GM19351 (cell line): Measurements from ENCODE around the gene CSF2RB.

ENCODE experiments used
- ATAC-seq: cut with Tn5 transposase; IDR thresholded peaks from one replicate; pipeline ENCODE4 v1.9.1; 2021; ENCODE audit warnings: mild to moderate bottlenecking, moderate library complexity; ENCODE audit not compliant: unreplicated experiment

Gene CSF2RB

DNA sequence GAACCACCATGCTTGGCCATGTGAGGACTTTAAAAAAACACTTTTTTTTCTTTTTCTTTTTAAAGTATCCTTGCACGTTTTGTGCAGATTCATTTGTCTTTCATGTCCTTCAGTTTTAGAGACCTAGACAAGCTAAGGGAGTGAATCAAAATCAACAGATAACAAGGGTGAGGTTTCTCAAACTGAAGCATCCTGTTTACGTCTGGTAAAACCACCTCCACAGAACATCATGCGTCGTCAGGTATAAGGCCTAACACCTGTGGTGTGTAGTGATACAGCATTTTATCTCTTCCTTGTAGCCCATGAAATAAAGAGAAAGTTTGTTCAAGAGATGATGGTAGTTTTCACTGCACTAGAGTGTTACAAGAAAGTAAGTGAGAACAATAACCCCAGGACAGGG lies 26.3 kb upstream of the CSF2RB start:
- no peak for ATAC-seq

DNA sequence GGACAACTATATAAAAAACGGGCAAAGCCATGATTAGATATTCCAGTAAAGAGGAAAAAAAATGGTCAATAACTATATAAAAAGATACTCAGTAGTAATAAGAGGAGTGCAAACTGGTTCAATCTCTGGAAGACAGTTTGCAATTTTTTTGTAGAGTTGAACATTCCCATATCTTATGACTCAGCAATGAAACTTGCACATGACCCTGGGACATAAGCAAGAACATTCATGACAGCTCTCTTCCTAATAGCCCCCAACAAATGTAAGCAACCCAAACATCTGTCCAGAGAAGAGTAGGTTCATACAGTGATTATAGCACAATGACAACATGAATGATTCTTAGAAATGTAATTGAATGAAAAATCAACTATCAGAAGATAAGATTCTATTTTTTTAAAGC lies 21.8 kb upstream of the CSF2RB start:
- ATAC-seq = no peak

DNA sequence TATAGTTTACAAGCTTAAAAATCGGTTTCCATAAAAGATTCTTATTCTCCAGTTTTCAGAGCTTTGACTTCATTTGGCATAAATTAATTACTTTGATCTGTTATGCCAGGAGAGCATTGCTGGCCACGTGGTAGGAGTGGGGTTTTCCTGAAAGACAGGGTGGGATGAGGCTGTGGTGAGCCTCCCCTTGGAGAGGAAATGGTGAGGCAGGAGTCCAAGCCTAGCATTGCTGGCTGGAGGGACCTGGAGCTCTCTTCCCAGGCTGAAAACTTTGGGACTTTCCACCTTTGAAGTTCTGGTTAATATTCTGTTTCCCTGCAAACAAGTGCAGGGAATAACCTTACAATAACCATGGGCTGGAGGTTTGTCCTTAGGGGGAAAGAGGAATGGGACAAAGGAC lies 21.1 kb upstream of the CSF2RB start:
- ATAC-seq = no peak

DNA sequence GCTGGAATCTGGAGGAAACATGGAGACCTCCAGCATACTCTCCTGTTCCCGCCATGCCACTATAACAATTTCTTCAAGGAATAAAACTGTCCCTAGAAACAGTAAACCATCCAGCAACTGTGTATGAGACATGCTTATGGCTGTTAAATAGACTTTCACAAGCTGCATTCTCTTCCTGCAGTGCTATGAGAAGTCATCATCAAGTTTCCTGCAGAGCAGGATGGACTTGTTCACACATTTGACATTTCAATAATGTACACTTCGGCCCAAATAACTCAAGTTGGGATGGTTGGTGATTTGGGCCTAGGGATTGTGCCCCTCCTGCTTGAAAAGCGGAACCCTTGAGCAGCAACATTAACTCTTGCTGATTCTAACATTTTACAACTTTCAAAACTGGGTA lies 20.2 kb upstream of the CSF2RB start:
- ATAC-seq = no peak

DNA sequence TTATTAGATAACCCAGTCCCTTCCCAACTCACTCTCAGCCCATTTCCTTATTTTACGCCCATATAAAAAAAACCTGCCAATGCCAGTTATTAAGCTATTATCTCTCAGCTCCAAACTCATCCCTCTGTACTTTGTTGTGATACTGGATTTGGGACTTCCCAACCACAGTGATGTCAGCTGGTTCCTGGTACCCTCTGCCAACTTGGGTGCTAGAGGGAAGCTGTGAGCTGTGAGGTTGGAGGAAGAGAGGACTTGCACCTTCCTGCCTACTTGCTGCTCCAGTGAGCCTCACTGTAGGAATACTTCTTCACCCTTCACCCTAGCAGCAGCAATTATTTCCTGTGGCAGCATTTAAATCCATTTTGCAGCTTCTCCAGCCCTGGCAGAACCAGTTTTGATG lies 19.2 kb upstream of the CSF2RB start:
- ATAC-seq = no peak

DNA sequence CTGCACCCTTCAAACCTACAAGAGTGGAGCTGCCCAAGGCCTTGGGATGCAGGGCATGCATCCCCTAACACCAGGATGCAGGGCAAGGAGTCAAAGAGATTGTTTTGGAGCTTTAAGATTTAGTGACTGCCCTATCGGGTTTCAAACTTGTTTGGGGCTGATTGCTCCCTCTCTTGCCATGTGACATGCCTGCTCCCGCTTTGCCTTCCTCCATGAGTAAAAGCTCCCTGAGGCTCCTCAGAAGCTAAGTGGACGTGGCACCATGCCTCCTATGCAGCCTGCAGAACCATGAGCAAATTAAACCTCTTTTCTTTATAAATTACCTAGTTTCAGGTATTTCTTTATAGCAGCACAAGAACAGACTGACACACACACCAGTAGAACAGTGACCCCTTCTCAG lies 15.8 kb upstream of the CSF2RB start:
- ATAC-seq = no peak

DNA sequence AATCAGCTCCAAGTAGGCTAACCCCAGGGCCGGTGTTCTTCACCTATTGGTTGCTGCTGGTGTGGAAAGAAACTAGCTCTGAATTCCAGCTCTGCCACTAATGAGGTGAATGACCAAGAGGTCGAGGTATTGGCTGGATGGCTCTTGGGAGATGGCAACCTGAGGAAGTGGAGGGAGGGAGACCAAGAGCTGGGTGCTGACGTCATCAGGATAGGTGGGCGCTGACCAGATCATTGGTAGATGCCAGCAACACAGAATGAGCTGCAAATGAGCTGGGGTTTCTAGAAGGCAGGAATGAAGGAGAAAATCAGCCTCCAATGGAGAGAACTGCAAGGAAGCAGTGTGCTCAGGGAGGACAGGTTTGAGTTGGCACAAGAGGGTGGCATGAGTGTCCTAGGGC lies 14.7 kb upstream of the CSF2RB start:
- ATAC-seq = no peak

DNA sequence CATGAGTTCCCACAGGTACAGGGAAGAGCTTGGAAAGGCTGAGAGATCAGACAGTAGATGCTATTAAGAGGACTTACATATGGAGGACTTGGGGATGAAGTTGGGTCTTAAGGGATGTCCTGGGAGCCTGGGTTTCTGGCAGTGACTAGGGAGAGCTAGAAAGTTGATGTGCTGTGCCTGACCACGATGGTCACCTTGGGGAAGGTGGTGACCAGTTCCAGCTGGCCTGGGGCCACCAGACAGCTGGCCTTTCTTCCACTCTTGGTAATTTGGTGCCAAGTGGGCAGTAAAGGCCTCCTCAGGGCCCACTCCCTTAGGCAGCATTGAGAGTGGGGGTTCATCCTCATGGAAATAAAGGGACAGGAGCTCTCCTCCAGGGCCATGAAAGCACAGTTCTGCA lies 13.9 kb upstream of the CSF2RB start:
- no peak for ATAC-seq

DNA sequence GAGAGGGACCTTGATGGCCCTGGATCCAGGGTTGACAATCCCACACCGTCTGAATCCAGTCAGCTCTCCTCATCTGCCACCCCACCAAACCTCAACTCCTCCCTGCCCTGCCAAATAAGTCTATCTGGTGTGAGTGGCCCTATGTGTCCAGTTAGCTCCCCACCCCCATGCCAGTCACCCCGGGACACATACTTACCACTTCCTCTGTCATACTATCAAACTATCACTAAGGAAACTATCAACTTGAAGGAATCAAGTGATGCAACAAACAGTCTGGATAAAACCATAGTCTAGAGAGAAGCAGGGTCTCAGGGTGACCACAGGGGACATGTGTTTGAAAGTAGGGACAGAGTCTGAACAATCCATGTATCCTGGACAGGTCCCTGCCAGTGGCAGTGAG lies 13.2 kb upstream of the CSF2RB start:
- no peak for ATAC-seq

DNA sequence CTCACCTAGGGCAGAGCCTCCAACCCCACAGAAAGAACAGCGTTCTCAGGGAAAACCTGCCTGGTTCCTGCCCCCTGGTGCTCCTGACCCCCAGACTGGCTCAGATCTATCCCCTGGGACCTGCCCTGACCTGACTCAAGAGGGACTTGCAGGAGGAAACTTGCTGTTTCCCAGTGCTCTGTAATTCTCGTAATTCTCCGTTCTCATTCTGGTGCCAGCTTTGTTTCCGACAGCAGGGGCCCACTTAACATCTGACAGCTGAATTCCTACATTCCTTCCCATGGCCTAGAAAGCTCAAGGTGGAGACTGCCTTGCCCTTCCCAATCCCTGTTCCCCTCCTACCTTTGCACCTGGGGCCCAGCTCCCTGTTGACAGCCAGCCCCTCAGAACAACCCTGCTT lies 12.5 kb upstream of the CSF2RB start:
- no peak for ATAC-seq

DNA sequence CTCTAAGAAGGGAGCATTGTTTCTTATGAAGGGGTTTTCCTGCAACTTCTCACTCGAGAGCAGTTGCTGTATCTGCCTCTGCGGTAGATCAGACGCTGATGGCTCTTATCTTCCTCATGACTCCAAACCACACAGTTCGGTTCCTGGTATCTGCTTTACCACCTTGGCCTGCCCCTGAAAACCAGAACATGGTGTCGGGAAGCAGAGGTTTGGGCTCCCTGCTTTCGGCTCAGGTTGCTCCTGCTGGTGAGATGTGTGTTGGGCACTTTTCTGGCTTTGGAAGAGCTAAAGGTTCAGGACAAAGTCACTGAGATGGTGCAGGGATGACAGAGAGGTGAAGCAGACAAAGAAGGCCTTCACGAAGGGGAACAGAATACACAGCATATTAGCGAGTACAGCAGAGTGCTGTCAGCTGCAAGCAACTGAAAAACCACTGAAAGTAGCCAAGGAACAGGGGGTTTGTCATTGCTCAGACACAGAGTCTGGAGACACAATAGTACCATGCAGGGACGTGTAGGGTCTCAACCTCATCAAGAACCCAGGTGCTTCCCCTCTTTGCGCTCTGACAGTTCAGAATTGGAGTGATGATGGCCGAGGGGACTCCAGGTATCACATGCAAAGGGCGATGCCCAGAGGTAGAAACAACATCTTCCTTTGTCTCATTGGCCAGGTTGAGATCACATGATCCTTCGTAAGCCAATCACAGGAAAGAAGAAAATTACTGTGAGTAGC lies 11.9 kb upstream of the CSF2RB start:
- ATAC-seq = peak; percentile 49

DNA sequence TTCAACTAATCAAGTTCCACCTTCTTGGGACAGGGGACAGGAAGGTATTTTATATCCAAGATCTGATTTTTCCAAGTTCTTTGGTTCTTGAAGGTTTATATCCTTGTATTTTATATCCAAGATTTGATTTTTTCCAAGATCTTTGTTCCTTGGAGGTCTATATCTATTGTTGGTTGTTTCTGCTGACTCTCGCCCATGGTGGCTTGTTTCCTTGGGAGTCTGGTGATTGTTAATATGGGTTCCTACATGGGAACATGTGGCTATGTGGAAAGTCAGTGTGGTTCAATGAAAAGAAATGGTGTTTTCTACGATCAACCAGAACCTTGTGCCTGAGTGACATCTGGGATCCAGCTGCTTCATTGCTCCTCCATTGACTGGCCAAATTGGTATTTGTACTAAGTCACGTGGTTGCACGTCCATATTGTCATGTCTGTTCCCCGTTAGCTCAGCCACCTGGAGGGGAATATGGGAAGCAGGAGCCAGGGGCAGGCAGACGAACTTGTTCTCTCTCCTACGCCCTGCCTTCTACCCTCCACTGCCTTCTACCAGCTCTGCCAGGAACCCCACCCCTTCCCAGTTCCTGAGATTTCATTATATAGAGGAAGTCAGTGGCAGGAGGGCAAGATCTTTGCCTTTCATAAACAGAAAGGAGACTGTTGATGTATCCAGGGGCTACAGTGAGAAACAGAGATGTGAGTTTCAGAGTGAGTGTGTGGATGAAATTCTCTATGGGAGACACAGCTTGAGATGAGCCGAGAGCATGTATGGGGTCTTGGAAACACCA lies 11.1 kb upstream of the CSF2RB start:
- no peak for ATAC-seq

DNA sequence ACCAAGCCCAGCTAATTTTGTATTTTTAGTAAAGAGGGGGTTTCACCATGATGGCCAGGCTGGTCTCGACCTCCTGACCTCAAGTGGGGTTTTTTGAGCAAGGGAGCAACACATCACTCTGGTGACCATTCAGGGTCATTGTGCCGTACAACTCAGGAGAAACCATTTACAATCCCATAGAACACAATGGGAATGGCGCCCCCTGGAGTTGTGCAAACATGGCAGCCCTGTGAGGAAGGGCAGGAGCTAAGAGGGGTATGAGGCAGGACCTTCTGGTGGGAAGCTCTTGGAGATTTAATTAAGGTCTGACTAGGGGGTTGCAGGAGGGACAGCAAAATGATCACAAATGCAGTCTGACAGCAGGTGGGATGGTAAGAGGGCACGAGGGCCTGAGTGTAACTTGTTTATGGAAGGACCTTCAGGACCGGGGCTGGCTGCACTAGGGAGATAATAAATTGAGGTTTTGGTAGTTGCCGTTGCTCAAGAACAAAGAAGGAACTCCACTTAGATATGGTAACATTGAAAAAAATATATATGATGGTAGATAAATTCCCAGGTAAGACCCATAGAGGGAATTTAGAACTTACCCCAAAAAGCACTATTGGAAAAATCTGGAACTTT lies 9.1 kb upstream of the CSF2RB start:
- no peak for ATAC-seq

DNA sequence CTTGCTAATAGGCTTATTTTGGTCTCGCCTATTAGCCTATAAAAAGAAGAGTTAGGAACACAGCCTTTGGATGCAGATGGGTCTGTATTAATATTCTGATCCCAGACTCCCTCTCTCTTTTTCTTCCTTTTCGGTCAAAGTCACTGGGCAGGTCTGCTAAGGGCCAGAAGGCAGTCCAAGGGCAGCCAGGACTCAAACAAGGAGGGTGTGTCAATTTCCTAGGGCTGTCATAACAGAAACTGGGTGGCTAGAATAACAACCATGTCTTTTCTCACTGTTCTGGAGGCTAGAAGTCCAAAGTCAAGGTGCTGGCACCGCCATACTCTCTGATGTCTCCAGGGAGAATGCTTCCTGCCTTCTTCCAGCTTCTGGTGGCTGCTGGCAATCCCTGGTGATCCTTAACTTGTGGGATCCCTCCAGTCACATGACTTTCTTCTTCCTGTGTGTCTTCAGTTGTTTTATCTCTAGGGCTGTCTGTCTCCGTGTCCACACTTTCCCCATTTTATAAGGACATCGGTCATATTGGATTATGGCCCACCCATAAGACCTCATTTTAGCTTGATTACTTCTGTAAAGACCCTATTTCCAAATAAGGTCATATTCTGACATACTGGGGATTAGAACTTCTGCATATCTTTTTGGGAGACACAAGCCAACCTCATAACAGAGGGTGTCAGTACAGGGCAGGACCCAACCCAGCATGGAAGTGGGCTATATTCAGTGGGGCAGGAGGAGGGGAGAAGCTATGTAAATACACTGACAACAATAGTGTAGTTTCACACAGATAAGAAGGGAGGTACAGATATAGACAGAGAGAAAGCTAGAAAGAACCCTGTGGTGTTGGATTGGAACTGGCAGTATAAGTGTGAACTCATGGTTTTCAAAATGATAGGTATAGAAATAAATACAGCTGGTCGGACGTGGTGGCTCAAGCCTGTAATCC lies 5.9 kb upstream of the CSF2RB start:
- no peak for ATAC-seq

DNA sequence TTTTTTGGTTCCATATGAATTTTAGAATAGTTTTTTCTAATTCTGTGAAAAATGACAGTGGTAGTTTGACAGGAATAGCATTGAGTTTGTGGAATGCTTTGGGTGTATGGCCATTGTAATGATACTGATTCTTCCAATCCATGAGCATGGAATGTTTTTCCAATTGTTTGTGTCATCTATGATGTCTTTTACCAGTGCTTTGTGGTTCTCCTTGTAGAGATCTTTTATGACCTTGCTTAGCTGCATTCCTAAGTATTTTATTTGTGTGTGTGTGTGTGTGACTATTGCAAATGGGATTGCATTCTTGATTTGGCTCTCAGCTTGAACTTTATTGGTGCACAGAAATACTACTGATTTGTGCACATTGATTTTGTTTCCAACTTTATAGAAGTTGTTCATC lies 3.0 kb upstream of the CSF2RB start:
- no peak for ATAC-seq

DNA sequence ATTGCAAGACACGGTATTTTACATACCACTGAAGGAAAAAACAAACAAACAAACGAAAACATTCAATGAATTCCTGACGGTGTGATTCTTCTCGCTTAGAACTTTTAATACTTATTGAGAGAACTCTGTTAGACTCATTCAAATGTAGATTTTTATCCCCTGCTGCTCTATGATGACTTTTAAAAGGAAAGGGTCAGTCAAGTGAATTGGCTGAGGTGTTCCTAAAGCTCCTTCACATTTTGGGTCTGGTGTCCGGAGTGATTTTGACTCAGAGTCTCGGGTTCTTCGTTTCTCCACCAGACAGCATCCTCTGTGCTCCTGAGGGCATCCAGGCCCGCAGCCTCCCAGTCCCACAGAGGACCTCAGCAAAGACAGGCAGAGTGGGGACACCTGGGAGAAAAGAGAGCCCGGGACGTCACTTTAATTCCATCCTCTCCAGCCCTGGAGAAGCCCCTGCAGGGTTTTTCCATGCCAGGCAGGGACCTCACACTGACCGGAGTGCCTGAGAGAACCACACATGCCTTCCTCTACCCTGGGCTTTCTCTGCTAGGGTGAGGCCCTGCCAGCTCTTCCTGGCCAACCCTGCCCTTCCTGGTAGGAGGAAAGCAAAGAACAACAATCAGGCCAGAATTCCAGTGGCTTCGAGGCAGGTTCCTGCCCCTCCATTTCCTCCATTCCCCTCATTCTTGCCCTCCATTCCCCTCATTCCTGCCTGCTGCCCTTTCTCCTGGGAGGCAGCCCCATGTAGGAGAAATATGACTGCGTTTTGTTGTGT lies 1.4 kb upstream of the CSF2RB start:
- no peak for ATAC-seq

DNA sequence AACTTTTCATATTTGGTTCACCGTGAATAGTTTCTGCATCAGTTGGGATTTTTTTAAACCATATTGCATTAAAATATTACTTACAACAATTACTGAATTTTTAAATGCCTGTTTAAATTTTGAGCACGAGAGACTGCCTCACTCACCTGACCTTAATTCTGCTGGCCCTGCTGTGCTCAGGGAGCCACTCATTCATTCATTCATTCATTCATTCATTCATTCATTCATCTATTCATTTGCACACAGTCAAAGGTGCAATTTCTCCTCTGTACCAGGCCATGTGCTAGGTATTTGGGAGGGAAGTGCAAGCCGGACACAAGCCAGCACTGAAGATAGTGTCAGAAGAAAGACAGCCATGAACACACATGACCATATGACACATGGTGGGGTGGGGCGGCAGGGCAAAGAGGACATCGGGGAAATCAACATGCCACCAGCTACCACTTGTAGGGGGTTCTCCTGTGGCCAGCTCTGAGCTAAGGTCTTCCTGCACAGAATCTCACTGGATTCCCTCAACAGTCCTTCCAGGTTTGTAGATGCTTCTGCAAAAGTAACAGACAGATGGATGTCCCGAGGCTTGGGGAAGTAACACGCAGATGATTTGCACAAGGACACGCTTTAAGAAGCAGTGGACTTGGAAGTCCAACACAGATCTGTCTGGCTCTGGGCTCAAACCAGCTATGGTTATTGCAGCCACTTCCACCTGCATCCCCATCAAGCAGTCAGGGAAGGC lies 568 bp upstream of the CSF2RB start:
- no peak for ATAC-seq

DNA sequence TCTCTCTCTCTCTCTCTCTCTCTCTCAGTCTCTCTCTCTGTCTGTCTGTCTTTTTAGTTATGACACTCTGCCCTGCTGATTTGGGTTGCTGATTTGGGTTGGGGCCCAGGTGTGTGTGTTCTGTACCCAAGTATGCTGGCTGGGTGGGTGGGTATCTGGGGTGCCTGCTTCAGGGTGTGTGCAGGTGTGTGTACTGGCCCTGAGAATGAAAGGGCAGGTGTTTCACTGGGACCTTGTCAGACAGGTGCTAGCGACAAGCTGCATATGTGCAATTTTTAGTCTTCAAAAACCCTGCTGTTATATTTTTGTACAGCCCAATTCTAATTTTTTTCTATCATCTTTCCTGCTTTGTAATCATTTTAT lies 943 bp downstream of the CSF2RB start:
- ATAC-seq = no peak

DNA sequence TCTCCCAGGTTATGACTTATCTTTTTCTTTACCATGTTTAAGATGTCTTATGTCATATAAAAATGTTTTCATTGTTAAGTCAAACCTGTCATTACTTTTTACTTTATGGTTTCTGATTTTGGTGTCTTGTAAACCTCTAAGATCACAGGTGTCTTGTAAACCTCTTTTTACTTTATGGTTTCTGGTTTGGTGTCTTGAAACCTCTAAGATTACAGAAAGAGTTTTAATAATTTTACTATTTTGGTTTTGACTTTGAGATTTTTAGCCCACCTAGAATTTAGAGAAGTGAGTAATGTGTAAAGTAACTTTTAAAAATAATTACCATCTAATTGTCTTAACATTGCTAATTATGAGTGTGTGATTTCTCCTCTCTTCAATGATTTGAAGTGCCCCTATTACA lies 2.6 kb downstream of the CSF2RB start:
- ATAC-seq = no peak
